GM12891 (cell line): ENCODE results near the gene MYOC. TPM values are rescaled to one million over a fixed set of nuclear protein-coding genes. Genes with fewer than 3 reads are reported as not detected.
"Not testable (repeated sequence)": the region's sequence is repeated elsewhere in the genome, so short reads cannot be mapped to it uniquely, and the experiment has no call there.

Source experiments
- DNase-seq: peaks from one replicate; pipeline ENCODE4 v3.0.0; 2011; ENCODE audit warnings: low spot score; ENCODE audit not compliant: insufficient read length
- FAIRE-seq: peaks from 2 replicates; lab custom pipeline; 2011; peaks lifted over from hg19 to GRCh38; lab: Jason Lieb, UNC
- PAX5 ChIP-seq: IDR thresholded peaks from 2 replicates; pipeline ENCODE4 v1.6.1; 2011; ENCODE audit warnings: low read length, moderate library complexity, mild to moderate bottlenecking; ENCODE audit not compliant: insufficient read depth, severe bottlenecking
- POLR2A ChIP-seq: IDR thresholded peaks from 2 replicates; pipeline ENCODE4 v1.6.1; 2011; ENCODE audit warnings: low read depth, low read length, control low read depth
- POLR2AphosphoS5 ChIP-seq: IDR thresholded peaks from 2 replicates; pipeline ENCODE4 v1.6.1; 2011; ENCODE audit warnings: low read depth, low read length, control low read depth
- POU2F2 ChIP-seq: IDR thresholded peaks from 2 replicates; pipeline ENCODE4 v1.6.1; 2011; ENCODE audit warnings: low read depth, mild to moderate bottlenecking, control low read depth, low read length, moderate library complexity
- SPI1 ChIP-seq: IDR thresholded peaks from 2 replicates; pipeline ENCODE4 v1.6.1; 2011; ENCODE audit warnings: low read depth, low read length, control low read depth
- TAF1 ChIP-seq: IDR thresholded peaks from 2 replicates; pipeline ENCODE4 v1.6.1; 2011; ENCODE audit warnings: low read depth, low read length, control low read depth
- polyA plus RNA-seq: library from polyadenylated mRNA; unstranded; fragments of >200 nt; gene quantifications from one replicate; pipeline ENCODE4 v1.2.1, GENCODE V29; 2012; ENCODE audit warnings: low read depth, missing spikeins, inconsistent platforms; ENCODE audit not compliant: missing spikeins

Gene MYOC
- not detected for polyA plus RNA-seq

DNA sequence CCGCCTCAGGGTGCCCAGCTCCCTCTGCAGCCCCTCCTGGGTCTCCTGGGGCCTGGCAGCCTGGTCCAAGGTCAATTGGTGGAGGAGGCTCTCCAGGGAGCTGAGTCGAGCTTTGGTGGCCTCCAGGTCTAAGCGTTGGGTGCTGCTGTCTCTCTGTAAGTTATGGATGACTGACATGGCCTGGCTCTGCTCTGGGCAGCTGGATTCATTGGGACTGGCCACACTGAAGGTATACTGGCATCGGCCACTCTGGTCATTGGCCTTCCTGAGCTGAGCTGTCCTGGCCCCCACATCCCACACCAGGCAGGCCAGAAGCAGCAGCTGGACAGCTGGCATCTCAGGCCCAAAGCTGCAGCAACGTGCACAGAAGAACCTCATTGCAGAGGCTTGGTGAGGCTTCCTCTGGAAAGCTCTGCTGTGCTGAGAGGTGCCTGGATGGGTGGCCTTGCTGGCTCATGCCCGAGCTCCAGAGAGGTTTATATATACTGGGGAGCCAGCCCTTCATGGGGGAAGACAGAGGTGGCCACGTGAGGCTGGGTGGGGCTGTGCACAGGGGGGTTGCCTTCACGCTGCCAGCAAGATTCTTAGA lies at the start of gene MYOC:
TSS of gene MYOC (minus strand) at position 455 of the 589 bp plus-strand sequence. CDS start at position 378, 77 bp downstream.
- TF ChIP-seq PAX5 = no peak
- TF ChIP-seq POLR2A = no peak
- TF ChIP-seq TAF1 = no peak
- TF ChIP-seq POU2F2 = no peak
- no peak for TF ChIP-seq POLR2AphosphoS5
- TF ChIP-seq SPI1 = no peak
- no peak for FAIRE-seq
- no peak for DNase-seq

GRCh38 chr1:171699531-171699930 lies 47.0 kb upstream of the MYOC start:
- no peak for DNase-seq
- FAIRE-seq = no peak

DNA sequence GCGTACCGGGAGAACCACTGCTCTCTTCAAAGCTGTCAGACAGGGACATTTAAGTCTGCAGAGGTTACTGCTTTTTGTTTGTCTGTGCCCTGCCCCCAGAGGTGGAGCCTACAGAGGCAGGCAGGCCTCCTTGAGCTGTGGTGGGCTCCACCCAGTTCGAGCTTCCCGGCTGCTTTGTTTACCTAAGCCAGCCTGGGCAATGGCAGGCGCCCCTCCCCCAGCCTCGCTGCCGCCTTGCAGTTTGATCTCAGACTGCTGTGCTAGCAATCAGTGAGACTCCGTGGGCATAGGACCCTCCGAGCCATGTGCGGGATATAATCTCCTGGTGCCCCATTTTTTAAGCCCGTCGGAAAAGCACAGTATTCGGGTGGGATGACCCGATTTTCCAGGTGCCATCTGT lies 43.3 kb upstream of the MYOC start:
- not testable (repeated sequence) for FAIRE-seq, DNase-seq

More at GRCh38 chr1:171699531-171699930, 47.0 kb upstream of the MYOC start:
- TF ChIP-seq POLR2A (no peak), SPI1 (no peak), POU2F2 (no peak), PAX5 (no peak), POLR2AphosphoS5 (no peak), TAF1 (no peak)

- FAIRE-seq, DNase-seq: not testable (repeated sequence)
Observed at GRCh38 chr1:171693541-171693940, 41.1 kb upstream of the MYOC start.

DNA sequence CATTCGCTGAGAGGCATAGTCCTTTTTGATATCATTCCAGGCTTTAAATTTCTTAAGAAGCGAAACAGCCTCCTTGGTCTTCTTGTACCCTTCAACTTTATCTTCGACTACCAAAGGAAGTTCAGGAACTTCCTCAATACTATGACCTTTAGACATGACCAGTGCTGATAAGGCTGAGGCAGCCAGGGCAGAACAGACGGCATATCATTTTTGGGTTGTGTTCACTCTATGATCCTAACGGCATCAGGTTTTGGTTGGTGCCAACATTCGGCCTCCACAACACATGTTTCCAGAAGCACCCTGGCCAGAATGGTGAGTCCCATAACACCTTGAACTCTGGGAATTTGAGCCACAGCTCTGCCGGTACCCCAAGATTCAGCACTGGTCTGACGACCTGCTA lies 31.4 kb upstream of the MYOC start:
- DNase-seq = no peak
- TF ChIP-seq POLR2A (no peak), POU2F2 (no peak), POLR2AphosphoS5 (no peak), SPI1 (no peak), PAX5 (no peak), TAF1 (no peak)
- no peak for FAIRE-seq

DNA sequence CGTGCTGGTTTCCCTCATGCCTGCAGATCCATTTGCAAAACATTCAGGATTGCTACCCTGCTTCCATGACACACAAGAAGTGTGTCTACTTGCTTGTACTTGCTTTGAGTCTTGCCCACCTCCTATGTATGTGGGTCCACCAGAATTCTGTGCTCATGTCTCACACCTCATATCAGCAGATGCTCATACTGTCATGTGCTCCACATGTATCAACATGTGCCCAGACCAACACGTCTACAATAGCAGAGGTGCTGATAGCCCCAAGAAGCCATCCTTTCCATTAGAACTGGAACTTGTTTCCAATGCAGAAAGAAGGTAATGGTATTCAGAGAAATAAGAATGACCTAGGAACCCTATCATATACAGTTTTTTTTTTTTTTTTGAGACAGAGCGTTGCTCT lies 27.9 kb upstream of the MYOC start:
- no peak for FAIRE-seq

DNA sequence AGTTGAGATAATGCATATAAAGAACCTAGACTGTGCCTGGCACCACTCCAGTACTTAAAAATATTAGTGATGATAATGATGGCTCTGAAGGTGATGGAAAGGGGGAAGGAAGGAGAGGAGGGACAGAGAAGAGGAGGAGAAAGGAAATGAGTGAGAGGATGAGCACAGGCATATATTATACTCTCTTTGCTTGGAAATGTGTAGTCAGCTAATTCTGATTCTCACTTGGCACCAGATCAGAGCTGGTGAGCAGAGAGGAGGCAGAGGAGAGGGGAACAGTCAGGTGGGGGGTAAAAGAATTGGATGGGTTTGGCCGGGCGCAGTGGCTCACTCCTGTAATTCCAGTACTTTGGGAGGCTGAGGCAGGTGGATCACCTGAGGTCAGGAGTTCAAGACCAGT lies 24.3 kb upstream of the MYOC start:
- FAIRE-seq = no peak
- TF ChIP-seq TAF1 (no peak), SPI1 (no peak), PAX5 (no peak), POU2F2 (no peak), POLR2A (no peak)
- no peak for DNase-seq

More for the DNA sequence above, 27.9 kb upstream of the MYOC start:
- no peak for DNase-seq
- no peak for TF ChIP-seq PAX5
- TF ChIP-seq TAF1 = no peak
- TF ChIP-seq POLR2A = no peak
- TF ChIP-seq POU2F2 = no peak
- TF ChIP-seq POLR2AphosphoS5 = no peak
- TF ChIP-seq SPI1 = no peak

DNA sequence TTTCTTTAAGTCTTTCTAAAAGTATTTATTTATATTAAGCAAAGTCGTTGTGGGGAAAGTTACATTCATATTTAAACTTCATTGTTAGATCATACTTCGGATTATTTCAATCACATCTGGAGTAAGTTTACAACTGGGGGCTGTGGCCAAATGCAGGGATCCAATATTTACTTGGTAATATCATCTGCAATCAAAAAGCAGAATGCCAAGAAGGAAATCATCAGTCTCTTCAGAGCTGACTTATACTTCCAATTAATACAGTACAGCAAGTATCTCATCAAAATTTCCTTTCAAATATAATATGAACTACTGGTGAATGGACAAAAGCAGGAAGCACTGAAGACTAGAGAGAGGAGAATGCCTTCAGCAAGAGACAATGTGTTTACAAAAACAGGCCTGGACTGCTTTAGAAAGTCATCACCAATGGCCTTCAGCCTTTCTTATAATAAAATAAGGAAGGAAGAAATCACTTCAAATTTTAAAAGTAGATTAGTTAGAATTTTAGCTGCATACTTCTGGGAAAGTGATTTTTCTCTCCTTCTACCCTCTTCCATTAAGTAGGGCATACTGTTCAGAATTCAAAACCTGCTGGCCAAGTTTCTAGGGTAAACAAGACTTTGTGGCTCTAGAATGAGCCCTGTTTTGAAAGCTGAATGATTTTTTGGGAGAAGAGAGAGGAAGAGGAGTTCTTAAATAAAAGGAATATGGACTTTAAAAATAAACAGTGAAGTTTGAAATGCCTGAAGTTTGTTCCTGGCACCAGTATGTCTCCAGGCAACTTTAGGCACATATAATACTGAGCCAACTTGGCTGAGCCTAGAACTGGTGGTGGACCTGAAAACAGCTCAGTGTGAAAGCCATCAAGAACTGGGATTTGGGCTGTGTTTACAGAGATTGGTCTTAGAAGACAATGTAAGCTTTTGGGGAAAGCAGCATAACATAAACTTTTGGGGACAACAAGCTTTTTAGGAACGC lies 22.2 kb upstream of the MYOC start:
- FAIRE-seq (no peak), DNase-seq (no peak)
- TF ChIP-seq POLR2AphosphoS5 (no peak), POU2F2 (no peak), TAF1 (no peak), PAX5 (no peak), SPI1 (no peak), POLR2A (no peak)

DNA sequence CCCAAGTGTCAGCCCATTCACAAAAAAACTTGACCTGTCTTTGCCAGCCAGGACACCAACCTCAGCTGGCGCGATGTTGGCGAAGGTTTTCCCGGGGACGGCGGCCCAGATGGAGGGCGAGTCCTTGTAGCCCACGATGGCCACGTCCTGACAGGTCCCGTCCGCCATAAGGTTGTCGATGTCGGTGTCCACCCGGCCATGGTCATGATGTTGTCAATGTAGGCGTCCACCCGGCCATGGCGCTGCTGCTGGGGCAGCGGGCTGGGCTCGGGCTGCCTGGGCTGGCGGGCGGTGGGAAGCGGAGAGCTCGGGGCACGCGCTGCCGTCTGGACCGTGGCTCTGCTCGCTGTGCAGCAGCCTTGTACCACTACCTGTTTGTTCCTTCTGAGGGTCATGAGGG lies 18.3 kb upstream of the MYOC start:
- no peak for TF ChIP-seq TAF1
- no peak for TF ChIP-seq POU2F2
- no peak for TF ChIP-seq SPI1
- no peak for TF ChIP-seq PAX5
- TF ChIP-seq POLR2A = no peak
- no peak for TF ChIP-seq POLR2AphosphoS5
- no peak for DNase-seq
- FAIRE-seq = no peak
